Measurements from ENCODE around the gene SART3. TPM values are rescaled to one million over a fixed set of nuclear protein-coding genes. Genes with fewer than 3 reads are reported as not detected.
"Not testable (repeated sequence)": the region's sequence is repeated elsewhere in the genome, so short reads cannot be mapped to it uniquely, and the experiment has no call there.

SART3 gene
- polyA plus RNA-seq, 3 donors = 58.6 to 69.4 (median 67.2) TPM

GRCh38 chr12:108566452-108566851 lies 5.5 kb upstream of the SART3 start:
- no peak for DNase-seq

GRCh38 chr12:108565976-108566375 lies 5.0 kb upstream of the SART3 start:
- no peak for DNase-seq

DNA sequence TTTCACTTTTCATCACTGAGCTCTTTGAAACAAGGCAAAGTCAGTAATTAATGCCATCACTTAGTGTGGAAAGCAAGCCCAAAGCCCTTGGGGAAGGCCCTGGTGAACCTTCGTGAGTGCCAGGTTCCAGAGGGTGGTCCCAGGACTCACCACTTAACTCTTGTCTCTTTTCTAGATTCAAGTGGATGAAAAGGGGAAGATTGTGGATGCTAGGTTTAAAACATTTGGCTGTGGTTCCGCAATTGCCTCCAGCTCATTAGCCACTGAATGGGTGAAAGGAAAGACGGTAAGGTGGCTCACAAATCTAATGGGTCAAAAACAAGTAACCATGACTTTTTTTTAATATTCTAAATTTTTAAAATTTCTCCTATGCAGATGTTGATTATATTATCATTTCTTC lies 4.2 kb upstream of the SART3 start:
- no peak for DNase-seq

DNA sequence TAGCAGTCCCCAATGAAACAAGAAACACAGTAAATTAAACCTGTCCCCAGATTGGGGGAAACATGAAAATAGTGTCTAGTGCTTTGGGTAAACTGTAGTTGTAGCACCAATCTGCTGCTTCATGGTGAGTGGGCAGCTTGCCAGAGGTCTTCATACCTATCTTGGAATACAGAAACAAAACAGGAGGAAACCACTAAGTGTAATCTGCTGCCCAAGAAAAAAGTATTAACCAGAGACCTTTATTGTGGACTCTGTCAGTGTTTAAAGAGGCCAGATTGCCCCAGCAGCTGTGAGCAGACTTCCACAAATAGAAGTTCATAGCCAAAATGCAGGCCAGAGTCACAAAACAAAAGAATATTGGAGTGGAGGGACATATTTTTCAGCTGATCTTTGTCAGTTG lies 3.8 kb upstream of the SART3 start:
- no peak for DNase-seq

- no peak for DNase-seq
Observed at GRCh38 chr12:108563804-108564151, 2.8 kb upstream of the SART3 start.

DNA sequence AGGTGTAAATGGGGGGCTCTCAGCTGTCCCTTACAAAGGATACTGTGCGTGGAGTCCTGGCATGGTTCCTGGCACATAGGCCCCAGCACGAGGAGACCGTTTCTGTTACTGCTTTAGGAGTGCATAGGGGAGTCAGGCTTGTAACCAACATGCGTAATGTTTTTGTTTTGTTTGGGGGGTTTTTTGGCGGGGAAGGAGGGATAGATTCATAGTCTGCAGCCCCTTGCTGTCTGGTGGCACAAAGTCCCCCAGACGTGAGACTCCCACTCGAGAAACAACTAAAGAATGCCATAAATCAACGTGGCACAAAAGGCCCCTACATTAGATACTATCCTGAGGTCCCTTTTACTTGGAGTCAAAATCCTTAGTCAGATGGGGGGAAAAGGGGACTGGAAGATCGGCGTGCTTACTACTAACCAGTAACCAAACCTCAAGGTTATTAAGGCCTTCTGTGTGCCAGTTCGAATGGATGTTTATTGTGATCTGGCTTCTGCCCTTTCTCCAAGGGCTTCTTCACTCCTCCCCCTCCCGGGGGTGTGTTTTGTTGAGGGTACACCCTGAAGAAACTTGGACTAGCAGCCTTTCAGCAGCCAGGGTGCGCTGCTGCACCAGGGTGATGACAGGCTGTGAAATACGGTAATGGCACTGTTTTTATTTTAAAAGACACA lies 2.3 kb upstream of the SART3 start:
- DNase-seq = peak; percentile 85

GRCh38 chr12:108562348-108563135 lies 1.6 kb upstream of the SART3 start, which contains the start of gene ISCU:
TSS of gene ISCU (plus strand) at chr12:108562596. CDS start at chr12:108562623, 27 bp downstream.
- peak; percentile 97 for DNase-seq

DNA sequence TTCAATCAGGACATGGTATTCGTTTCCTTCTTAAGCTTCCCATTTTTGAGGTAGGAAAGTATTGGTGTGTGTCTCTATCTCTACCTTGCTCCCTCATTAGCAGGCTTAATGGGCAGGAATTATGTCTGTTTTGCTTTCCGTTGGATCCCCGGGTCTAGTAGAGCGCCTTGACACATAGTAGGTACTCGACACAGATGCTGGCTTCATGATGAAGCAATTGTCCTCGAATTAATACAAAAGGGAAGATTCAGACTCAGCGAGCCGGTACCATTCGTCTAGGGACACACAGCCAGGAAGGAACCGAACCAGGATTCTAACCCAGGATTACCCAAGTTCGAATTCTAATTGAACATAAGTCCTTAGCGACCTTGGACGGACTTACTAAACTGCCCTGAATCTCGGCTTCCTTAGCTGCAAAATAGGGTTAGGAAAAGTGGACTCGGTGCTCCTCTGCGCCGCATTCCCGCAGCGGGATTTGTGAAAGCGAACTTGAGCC lies 927 bp upstream of the SART3 start:
- DNase-seq = no peak

DNA sequence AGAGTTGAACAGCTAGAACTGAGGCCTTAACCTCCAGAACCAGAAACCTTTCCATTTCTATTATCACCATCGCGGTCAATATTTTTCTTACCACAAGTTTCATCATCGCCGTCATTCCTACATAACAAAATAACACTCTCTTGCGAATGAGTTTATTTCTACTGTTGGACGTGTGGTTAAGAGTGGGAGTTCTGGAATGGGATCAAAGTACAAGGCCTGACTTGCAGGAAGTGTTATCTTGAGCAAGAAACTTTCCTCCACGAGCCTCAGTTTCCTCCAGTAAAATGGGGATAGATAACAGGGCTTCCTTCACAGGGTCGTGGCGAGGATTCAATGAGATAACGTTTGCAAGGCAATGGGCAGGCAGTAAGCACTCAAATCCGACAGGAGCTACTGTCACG lies 652 bp downstream of the SART3 start:
- no peak for DNase-seq

DNA sequence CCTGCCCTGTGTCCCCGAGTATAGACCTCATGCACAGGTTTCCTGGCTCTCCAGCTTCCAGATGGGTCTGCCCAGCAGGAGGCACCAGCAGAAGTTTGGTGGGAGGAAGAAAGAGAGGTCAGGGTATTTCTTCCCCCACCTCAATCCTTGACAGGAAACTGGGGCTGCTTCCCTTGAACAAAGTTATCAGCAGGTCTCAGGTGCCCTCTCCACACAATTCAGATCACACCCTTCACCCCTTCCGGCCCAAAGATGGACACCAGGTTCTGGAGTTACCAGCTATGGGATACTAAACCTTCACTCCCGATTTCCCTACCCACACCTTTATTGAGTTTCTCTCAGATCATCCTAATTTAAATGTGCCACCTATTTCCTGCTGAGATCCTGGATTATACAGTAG lies 1.2 kb downstream of the SART3 start:
- no peak for DNase-seq

- DNase-seq = no peak
Observed at GRCh38 chr12:108559007-108559655, 1.8 kb downstream of the SART3 start.

DNA sequence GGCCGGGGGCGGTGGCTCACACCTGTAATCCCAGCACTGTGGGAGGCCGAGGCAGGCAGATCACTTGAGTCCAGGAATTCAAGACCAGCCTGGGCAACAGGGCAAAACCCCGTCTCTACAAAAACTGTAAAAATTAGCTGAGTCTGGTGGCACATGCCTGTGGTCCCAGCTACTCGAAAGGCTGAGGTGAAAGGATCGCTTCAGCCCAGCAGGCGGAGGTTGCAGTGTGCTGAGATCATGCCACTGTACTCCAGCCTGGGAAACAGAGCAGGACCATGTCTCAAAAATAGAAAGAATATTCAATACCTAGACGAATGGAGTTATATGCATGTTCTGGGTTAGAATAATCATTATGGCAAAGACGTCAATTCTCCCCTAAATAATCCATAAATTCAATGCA lies 5.6 kb downstream of the SART3 start:
- DNase-seq = not testable (repeated sequence)

DNA sequence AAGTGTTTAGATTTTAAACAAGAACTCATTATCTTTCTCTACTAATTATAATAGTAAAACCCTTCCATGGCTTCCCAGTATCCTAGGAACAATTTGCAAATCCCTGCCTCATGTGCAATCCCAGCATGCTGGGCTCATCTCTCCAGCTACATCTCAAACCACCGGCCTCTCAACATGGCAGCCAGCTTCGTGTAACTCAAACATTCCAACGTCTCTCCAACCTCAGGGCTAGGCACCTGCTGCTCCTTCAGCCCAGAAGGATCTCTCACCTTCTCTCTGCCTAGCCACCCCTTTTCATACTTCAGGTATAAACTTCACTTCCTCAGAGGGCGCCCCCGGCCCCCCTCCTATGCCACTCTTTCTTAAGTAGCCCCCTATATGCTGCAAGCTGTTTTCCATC lies 7.2 kb downstream of the SART3 start:
- DNase-seq = no peak

DNA sequence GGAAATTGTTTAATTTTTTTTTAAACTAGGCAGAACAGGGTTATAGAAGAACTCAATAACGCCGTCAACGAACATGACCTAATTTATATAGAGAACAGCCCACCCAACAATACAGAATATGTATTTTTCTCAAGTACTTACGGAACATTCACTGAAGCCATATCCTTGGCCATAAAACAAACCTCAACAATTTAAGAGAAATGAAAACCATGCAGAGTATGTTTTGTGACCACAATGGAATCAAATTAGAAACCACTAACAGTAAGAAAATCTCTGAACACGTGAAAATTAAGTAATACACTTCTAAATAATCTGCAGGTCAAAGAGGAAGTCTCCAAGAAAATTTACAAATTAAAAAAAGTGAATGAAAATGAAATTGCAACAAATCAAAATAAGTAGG lies 9.4 kb downstream of the SART3 start:
- no peak for DNase-seq

- no peak for DNase-seq
Observed at GRCh38 chr12:108548954-108549521, 11.9 kb downstream of the SART3 start.

DNA sequence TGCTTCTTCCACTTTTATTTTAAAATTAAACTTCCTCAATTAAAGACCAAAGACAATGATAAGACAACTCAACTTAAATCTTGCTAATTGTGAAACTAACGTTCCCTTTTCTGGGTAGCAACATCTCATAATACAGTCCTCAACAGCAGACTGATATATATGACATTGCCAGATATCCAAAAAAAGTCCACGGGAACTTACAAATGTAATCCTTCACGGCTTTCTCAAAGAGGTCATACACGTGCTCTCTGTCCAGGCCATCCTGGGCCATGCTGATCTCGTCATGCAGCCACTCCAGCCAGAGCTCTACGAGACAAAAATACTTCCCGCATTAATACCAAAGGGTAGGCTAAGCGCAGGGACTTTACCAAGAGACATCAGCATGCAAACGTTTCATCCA lies 13.3 kb downstream of the SART3 start:
- DNase-seq = no peak

GRCh38 chr12:108543652-108544051 lies 17.3 kb downstream of the SART3 start:
- DNase-seq = no peak

- no peak for DNase-seq
Observed at GRCh38 chr12:108542320-108542719, 18.7 kb downstream of the SART3 start.

DNA sequence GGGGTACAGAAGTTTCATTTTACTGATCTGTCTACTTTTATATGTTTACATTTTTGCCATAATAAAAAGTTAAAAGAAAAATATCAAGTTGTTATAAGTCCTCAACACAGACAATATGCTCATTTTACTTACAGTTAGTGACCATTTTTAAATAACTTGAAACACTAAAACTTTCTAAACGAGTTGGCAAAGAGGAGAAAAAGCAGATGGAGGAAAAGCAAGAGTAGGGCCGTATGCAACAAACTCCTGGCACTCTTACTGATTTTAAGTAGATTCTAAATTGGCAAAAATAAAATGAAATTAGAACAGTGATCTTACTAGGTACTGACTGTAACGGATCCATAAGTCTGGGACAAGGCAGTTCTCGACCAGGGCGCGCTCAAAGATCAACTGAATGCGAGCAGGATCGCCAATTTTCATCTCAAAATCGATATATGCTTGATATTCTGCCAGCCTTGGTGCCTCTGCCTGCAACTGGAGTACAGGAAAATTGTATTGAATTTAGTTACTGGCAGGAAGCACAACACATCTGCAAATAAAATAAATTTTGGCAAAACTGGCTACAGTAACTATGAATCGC lies 22.3 kb downstream of the SART3 start:
- DNase-seq = no peak

DNA sequence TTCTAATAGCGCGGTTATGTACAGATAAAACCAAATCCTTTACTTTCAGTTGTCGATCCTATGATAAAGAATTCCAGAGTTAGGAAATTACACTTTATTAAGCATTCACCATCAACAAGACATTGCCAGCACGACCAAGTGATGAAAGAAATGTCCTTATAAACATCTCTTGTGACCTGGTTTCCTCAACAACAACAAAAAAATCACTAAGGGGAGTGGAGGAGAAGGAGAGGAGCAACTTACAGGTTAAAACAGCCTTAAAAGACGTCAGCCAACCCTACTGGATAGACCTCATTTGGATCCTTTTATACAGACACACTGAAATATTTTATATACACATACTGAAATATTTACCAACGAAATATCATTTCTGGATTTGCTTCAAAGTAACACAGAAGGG lies 22.8 kb downstream of the SART3 start:
- no peak for DNase-seq

- peak; percentile 35 for DNase-seq
Observed at GRCh38 chr12:108531929-108532848, 28.8 kb downstream of the SART3 start.

Measured in renal pelvis (tissue), 4 donors.